ENCODE measurements around the gene OTOG.
"Not testable (repeated sequence)": the region's sequence is repeated elsewhere in the genome, so short reads cannot be mapped to it uniquely, and the experiment has no call there.

OTOG gene

DNA sequence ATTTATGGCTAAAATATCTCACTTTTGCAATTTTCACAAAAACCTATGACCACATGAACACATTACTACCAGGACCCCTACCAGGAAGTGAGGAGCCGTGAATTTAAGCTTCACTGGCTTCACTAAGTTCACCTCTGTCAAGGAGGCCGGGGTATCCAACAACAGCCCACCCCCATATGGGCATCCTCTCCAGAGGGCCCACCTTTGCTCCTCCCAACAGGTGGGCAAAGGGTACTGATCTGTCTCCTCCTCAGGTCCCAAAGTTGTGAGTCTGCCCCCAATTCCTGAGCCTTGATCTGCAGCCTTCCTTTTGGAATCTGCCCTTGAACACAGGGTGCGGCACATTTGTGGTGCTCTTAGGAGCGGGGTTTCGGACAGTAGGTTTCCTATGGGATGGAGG lies 66.9 kb downstream of the OTOG start:
- Histone ChIP-seq H3K9me3 (ENCODE audit: control insufficient read depth, insufficient read depth, low read length) (no peaks in the 10 kb centered on the region), H3K27ac (ENCODE audit: low read depth, low read length) (no peak overlapping the region), H3K36me3 (ENCODE audit: control insufficient read depth, insufficient read depth, low read length) (no peaks in the 10 kb centered on the region), H3K4me3 (ENCODE audit: low read depth, low read length) (no peak overlapping the region), H3K9ac (ENCODE audit: low read depth, low read length) (no peak overlapping the region), H3K4me1 (ENCODE audit: control insufficient read depth, insufficient read depth, low read length) (no peaks in the 10 kb centered on the region), H3K27me3 (ENCODE audit: control insufficient read depth, insufficient read depth, low read length) (no peaks in the 10 kb centered on the region)

DNA sequence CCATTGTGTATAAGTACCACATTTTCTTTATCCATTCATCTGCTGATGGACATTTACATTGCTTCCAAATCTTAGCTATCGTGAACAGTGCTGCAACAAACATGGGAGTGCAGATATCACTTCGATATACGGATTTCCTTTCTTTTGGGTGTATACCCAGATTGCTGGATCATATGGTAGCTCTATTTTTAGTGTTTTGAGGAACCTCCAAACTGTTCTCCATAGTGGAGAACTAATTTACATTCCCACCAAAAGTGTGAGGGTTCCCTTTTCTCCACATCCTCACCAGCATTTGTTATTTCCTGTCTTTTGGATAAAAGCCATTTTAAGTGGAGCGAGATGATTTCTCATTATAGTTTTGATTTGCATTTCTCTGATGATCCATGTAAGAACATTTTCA lies 75.7 kb downstream of the OTOG start:
- not testable (repeated sequence) for H3K4me1 ChIP-seq (ENCODE audit: control insufficient read depth, insufficient read depth, low read length); H3K9me3 ChIP-seq (ENCODE audit: control insufficient read depth, insufficient read depth, low read length); H3K4me3 ChIP-seq (ENCODE audit: low read depth, low read length); H3K27me3 ChIP-seq (ENCODE audit: control insufficient read depth, insufficient read depth, low read length); H3K27ac ChIP-seq (ENCODE audit: low read depth, low read length); H3K36me3 ChIP-seq (ENCODE audit: control insufficient read depth, insufficient read depth, low read length); H3K9ac ChIP-seq (ENCODE audit: low read depth, low read length)

DNA sequence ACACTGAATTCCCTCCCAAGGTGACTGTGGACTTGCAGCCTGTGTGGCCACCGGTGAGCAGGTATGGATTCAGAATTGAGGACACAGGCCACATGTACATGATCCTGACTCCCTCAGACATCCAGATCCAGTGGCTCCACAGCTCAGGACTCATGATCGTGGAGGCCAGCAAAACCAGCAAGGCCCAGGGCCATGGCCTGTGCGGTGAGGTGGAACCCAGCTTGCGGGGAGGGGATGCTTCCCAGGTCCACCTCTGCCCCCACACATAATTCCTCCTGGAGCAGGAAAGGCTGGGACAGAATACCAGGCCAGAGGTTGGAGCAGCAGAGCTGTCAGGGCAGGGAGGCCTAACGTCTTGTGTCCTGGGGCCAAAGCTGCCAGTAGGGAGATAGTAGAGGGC lies 82.1 kb downstream of the OTOG start:
- Histone ChIP-seq H3K4me3 (ENCODE audit: low read depth, low read length) (no peak overlapping the region), H3K27ac (ENCODE audit: low read depth, low read length) (no peak overlapping the region), H3K36me3 (ENCODE audit: control insufficient read depth, insufficient read depth, low read length) (no peaks in the 10 kb centered on the region), H3K9ac (ENCODE audit: low read depth, low read length) (no peak overlapping the region), H3K9me3 (ENCODE audit: control insufficient read depth, insufficient read depth, low read length) (no peaks in the 10 kb centered on the region), H3K27me3 (ENCODE audit: control insufficient read depth, insufficient read depth, low read length) (peaks cover 5% of the 10 kb centered on the region; the same call in 1 of the 2 replicates), H3K4me1 (ENCODE audit: control insufficient read depth, insufficient read depth, low read length) (no peaks in the 10 kb centered on the region)

- Histone ChIP-seq H3K36me3 (ENCODE audit: control insufficient read depth, insufficient read depth, low read length) (no peaks in the 10 kb centered on the region), H3K4me1 (ENCODE audit: control insufficient read depth, insufficient read depth, low read length) (no peaks in the 10 kb centered on the region), H3K4me3 (ENCODE audit: low read depth, low read length) (no peak overlapping the region), H3K27ac (ENCODE audit: low read depth, low read length) (no peak overlapping the region), H3K9me3 (ENCODE audit: control insufficient read depth, insufficient read depth, low read length) (no peaks in the 10 kb centered on the region), H3K27me3 (ENCODE audit: control insufficient read depth, insufficient read depth, low read length) (no peaks in the 10 kb centered on the region), H3K9ac (ENCODE audit: low read depth, low read length) (no peak overlapping the region)
Measured at GRCh38 chr11:17630936-17631335, 83.9 kb downstream of the OTOG start.

DNA sequence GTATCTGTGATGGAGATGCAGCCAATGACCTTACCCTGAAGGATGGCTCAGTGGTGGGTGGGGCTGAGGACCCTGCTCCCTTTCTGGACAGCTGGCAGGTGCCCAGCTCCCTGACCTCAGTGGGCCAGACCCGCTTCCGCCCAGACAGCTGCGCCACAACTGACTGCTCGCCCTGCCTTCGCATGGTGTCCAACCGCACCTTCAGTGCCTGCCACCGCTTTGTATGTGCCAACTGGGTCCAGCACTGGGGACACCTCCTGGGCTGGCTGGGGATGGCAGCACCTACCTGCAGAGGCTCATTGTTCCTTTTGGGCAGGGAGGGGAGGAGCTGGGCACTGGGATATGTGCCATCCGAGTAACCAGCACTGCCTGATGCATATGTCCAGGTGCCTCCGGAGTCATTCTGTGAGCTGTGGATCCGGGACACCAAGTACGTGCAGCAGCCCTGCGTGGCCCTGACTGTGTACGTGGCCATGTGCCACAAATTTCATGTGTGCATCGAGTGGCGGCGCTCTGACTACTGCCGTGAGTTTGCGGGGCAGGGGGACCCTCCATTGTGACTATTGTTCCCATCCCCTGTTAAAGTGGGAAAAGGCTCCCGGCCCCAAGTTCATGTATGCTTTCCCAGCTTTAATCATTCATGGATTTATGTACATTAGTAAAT lies 84.8 kb downstream of the OTOG start:
- H3K36me3 ChIP-seq (ENCODE audit: control insufficient read depth, insufficient read depth, low read length): no peaks in the 10 kb centered on the region
- H3K27me3 ChIP-seq (ENCODE audit: control insufficient read depth, insufficient read depth, low read length): no peaks in the 10 kb centered on the region
- H3K9me3 ChIP-seq (ENCODE audit: control insufficient read depth, insufficient read depth, low read length): no peaks in the 10 kb centered on the region
- H3K9ac ChIP-seq (ENCODE audit: low read depth, low read length): no peak overlapping the region
- H3K4me3 ChIP-seq (ENCODE audit: low read depth, low read length): no peak overlapping the region
- H3K4me1 ChIP-seq (ENCODE audit: control insufficient read depth, insufficient read depth, low read length): no peaks in the 10 kb centered on the region
- no peak overlapping the region for H3K27ac ChIP-seq (ENCODE audit: low read depth, low read length)

DNA sequence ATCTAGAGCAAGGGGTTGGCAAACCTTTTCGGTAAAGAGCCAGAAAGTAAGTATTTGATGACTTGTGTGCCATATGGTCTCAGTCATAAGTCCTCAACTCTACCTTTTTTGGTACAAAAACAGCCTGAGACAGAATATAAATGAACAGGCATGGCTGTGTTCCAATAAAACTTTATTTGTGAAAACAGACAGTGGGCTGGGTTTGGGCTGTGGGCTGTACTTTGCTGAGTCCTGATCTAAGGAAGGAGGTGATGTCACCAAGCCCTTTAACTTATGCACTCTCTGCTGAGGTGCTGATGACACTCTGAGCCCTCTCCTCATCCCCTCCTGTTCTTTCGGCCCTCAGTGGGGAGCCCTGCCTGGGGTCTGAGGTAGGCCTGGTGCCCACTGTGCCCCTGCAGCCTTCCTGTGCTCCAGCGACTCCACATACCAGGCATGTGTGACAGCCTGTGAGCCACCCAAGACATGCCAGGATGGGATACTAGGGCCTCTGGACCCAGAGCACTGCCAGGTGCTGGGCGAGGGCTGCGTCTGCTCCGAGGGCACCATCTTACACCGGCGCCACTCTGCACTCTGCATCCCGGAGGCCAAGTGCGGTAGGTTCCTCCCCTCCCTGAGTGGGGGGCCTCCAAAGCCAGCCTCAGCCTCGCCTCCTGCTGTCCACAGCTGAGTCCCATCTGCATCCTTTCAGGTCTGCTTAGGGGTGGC lies 86.4 kb downstream of the OTOG start:
- Histone ChIP-seq H3K36me3 (ENCODE audit: control insufficient read depth, insufficient read depth, low read length) (no peaks in the 10 kb centered on the region), H3K27ac (ENCODE audit: low read depth, low read length) (no peak overlapping the region), H3K9me3 (ENCODE audit: control insufficient read depth, insufficient read depth, low read length) (no peaks in the 10 kb centered on the region), H3K27me3 (ENCODE audit: control insufficient read depth, insufficient read depth, low read length) (no peaks in the 10 kb centered on the region), H3K4me3 (ENCODE audit: low read depth, low read length) (no peak overlapping the region), H3K9ac (ENCODE audit: low read depth, low read length) (no peak overlapping the region), H3K4me1 (ENCODE audit: control insufficient read depth, insufficient read depth, low read length) (no peaks in the 10 kb centered on the region)

DNA sequence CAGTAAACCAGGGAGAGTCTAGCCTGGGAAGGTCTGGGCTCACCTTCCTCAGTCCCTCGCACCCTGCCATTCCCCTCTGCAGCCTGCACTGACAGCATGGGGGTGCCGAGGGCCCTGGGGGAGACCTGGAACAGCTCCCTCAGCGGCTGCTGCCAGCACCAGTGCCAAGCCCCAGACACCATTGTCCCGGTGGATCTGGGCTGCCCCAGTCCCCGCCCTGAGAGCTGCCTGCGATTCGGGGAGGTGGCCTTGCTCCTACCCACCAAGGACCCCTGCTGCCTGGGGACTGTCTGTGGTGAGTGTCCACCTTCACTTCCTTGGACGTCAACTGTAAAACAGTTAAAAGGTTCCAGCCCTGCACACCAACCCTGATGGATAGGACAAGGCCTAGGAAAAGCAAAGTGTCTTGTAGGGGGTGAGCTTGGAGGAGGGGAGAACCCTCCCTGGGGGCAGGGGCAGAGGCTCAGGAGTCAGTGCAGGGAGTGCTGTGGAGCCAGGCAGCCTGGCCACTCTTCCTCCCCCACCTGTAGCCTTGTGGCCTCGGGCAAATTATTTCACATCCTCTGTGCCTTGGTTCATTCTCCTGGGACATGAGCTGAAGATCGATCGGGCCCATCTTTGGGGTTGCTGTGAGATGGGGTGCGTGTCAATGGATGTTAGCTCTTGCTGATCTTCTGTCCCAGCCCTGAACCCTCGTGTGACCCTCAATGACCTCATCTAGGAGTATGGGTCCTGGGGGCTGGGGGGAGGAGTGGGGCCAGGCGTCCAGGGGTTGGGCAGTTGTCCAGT lies 87.1 kb downstream of the OTOG start:
- H3K27ac ChIP-seq (ENCODE audit: low read depth, low read length): no peak overlapping the region
- H3K9me3 ChIP-seq (ENCODE audit: control insufficient read depth, insufficient read depth, low read length): no peaks in the 10 kb centered on the region
- no peaks in the 10 kb centered on the region for H3K27me3 ChIP-seq (ENCODE audit: control insufficient read depth, insufficient read depth, low read length)
- H3K9ac ChIP-seq (ENCODE audit: low read depth, low read length): no peak overlapping the region
- no peaks in the 10 kb centered on the region for H3K36me3 ChIP-seq (ENCODE audit: control insufficient read depth, insufficient read depth, low read length)
- H3K4me3 ChIP-seq (ENCODE audit: low read depth, low read length): no peak overlapping the region
- H3K4me1 ChIP-seq (ENCODE audit: control insufficient read depth, insufficient read depth, low read length): no peaks in the 10 kb centered on the region

- Histone ChIP-seq H3K27me3 (ENCODE audit: control insufficient read depth, insufficient read depth, low read length) (no peaks in the 10 kb centered on the region), H3K36me3 (ENCODE audit: control insufficient read depth, insufficient read depth, low read length) (no peaks in the 10 kb centered on the region), H3K4me1 (ENCODE audit: control insufficient read depth, insufficient read depth, low read length) (no peaks in the 10 kb centered on the region), H3K27ac (ENCODE audit: low read depth, low read length) (no peak overlapping the region), H3K4me3 (ENCODE audit: low read depth, low read length) (no peak overlapping the region), H3K9ac (ENCODE audit: low read depth, low read length) (no peak overlapping the region), H3K9me3 (ENCODE audit: control insufficient read depth, insufficient read depth, low read length) (no peaks in the 10 kb centered on the region)
Measured at GRCh38 chr11:17634776-17635550, 87.9 kb downstream of the OTOG start.

DNA sequence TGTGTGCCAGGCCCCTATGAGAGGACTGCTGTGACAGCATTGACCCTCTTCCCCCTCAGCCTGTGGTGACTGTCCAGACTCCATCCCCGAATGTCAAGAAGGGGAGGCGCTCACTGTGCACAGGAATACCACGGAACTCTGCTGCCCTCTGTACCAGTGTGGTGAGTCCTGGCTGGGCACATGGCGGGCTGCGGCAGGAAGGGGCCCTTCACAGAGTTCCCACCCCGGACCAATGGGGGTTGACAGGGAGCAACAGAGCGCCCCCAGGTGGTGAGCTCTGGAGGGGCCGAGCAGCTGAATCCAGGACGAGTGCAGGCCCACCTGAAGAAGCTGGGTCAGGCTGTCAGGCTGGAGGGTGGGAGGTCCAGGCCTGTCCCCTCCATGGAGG lies 88.5 kb downstream of the OTOG start:
- H3K4me1 ChIP-seq (ENCODE audit: control insufficient read depth, insufficient read depth, low read length): no peaks in the 10 kb centered on the region
- no peak overlapping the region for H3K4me3 ChIP-seq (ENCODE audit: low read depth, low read length)
- no peaks in the 10 kb centered on the region for H3K9me3 ChIP-seq (ENCODE audit: control insufficient read depth, insufficient read depth, low read length)
- H3K9ac ChIP-seq (ENCODE audit: low read depth, low read length): no peak overlapping the region
- H3K36me3 ChIP-seq (ENCODE audit: control insufficient read depth, insufficient read depth, low read length): no peaks in the 10 kb centered on the region
- no peak overlapping the region for H3K27ac ChIP-seq (ENCODE audit: low read depth, low read length)
- H3K27me3 ChIP-seq (ENCODE audit: control insufficient read depth, insufficient read depth, low read length): no peaks in the 10 kb centered on the region

- H3K9me3 ChIP-seq (ENCODE audit: control insufficient read depth, insufficient read depth, low read length): no peaks in the 10 kb centered on the region
- no peak overlapping the region for H3K4me3 ChIP-seq (ENCODE audit: low read depth, low read length)
- H3K27me3 ChIP-seq (ENCODE audit: control insufficient read depth, insufficient read depth, low read length): no peaks in the 10 kb centered on the region
- no peak overlapping the region for H3K9ac ChIP-seq (ENCODE audit: low read depth, low read length)
- no peak overlapping the region for H3K27ac ChIP-seq (ENCODE audit: low read depth, low read length)
- H3K4me1 ChIP-seq (ENCODE audit: control insufficient read depth, insufficient read depth, low read length): no peaks in the 10 kb centered on the region
- no peaks in the 10 kb centered on the region for H3K36me3 ChIP-seq (ENCODE audit: control insufficient read depth, insufficient read depth, low read length)
Measured at GRCh38 chr11:17636721-17637120, 89.7 kb downstream of the OTOG start.
